Lower lobe of right lung (tissue), 2 donors: ENCODE data around the gene DTNBP1. TPM values are rescaled to one million over a fixed set of nuclear protein-coding genes. Genes with fewer than 3 reads are reported as not detected.

Source experiments
- ATAC-seq, 2 donors: fragments of 200-7000 bp; cut with Tn5 transposase; one replicate each; pipeline ENCODE4 v1.9.1; 2020 to 2022; ENCODE audit warnings: mild to moderate bottlenecking in 2 of 2, moderate library complexity in 2 of 2
- DNase-seq: peaks from one replicate; pipeline ENCODE4 v3.0.0-alpha.2; 2020
- H3K27ac ChIP-seq: fragments of 200-600 bp; one replicate; pipeline ENCODE4 v1.8.0; 2022
- H3K27me3 ChIP-seq: fragments of 200-600 bp; one replicate; pipeline ENCODE4 v1.8.0; 2022; ENCODE audit warnings: low read depth
- H3K36me3 ChIP-seq: fragments of 200-600 bp; one replicate; pipeline ENCODE4 v1.8.0; 2022; ENCODE audit warnings: mild to moderate bottlenecking
- H3K4me1 ChIP-seq: fragments of 200-600 bp; one replicate; pipeline ENCODE4 v1.8.0; 2022
- H3K4me3 ChIP-seq: fragments of 200-600 bp; one replicate; pipeline ENCODE4 v1.8.0; 2022; ENCODE audit warnings: mild to moderate bottlenecking
- H3K9me3 ChIP-seq: fragments of 200-600 bp; one replicate; pipeline ENCODE4 v1.8.0; 2022
- intact Hi-C: fragments of 100-400 bp; cut with DNase I; formaldehyde crosslinking; loops from one replicate; pipeline ENCODE4 v1.11.0; 2022
- total RNA-seq: library from RNA; stranded (reverse); fragmentation: NEBNext Ultra II Directional; extraction: Animal tissue kit (Norgen Biotek cat#: 25700); gene quantifications from one replicate; pipeline ENCODE4 v1.2.1, GENCODE V29; 2021
- TF ChIP-seq, protein P1 (sequence below): fragments of 200-600 bp; IDR thresholded peaks from one replicate; pipeline ENCODE4 v1.8.0; 2022; ENCODE audit warnings: antibody characterized with exemption, mild to moderate bottlenecking
- donor health status: DM: no; HTN: yes; CAD: no; lungs with severe emphysema.

DTNBP1 gene
- total RNA-seq, 1 donor from 2014 or later = 25.9 TPM

DNA sequence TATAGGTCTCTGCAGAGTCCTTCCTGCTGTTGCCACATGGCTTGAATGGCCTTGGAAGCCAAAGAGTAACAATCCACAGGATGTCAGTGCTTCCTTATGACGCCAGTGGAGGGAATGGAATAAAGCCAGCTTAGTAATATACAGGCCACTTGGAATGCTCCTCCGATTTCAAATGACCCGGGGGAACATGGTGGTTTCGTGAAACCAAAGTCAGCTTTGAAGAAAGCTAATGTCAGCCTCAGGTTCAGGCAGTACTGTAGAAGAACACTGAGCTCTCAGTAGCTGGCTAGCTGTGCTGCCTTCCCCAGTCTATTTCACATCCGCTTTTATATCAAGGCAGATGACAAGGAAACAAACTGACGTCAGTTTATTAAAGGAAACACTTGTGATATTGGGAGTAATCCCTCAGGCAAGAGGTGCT lies 189.1 kb downstream of the DTNBP1 start:
- Histone ChIP-seq H3K4me1 (peaks cover 26% of the 10 kb centered on the region), H3K36me3 (peaks cover 15% of the 10 kb centered on the region), H3K4me3 (no peak overlapping the region), H3K9me3 (no peaks in the 10 kb centered on the region), H3K27me3 (no peaks in the 10 kb centered on the region), H3K27ac (peak overlapping the region; percentile 2)
- TF ChIP-seq, protein P1, sequence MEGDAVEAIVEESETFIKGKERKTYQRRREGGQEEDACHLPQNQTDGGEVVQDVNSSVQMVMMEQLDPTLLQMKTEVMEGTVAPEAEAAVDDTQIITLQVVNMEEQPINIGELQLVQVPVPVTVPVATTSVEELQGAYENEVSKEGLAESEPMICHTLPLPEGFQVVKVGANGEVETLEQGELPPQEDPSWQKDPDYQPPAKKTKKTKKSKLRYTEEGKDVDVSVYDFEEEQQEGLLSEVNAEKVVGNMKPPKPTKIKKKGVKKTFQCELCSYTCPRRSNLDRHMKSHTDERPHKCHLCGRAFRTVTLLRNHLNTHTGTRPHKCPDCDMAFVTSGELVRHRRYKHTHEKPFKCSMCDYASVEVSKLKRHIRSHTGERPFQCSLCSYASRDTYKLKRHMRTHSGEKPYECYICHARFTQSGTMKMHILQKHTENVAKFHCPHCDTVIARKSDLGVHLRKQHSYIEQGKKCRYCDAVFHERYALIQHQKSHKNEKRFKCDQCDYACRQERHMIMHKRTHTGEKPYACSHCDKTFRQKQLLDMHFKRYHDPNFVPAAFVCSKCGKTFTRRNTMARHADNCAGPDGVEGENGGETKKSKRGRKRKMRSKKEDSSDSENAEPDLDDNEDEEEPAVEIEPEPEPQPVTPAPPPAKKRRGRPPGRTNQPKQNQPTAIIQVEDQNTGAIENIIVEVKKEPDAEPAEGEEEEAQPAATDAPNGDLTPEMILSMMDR = no peak
- intact Hi-C loops = no loop called here
- DNase-seq (no peak), ATAC-seq (peak; percentile 41 to 63)

DNA sequence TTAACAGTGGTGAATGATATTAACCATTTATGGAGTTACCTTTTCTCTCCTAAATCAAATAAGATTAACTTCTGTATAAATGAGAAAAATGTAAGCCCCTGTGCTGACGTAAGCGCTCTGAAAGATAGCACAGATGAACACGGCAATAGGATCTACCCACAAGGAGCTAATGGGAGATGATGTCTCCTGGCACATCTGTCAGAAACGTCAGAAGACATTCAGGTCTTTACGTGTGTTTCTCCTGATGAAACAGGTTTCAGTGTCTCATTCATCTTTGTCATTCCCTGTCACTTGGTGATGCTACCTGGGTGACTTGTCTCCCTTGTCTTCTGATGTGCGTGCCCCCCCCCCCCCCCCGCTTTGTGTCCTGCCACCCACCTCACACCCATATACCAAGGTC lies 189.7 kb downstream of the DTNBP1 start:
- no peaks in the 10 kb centered on the region for H3K9me3 ChIP-seq
- no peaks in the 10 kb centered on the region for H3K27me3 ChIP-seq
- ATAC-seq (no peak), DNase-seq (no peak)
- H3K36me3 ChIP-seq = peaks cover 19% of the 10 kb centered on the region
- no peak overlapping the region for H3K4me3 ChIP-seq
- intact Hi-C loops = no loop called here
- TF ChIP-seq, protein P1 = no peak
- peaks cover 26% of the 10 kb centered on the region for H3K4me1 ChIP-seq
- H3K27ac ChIP-seq = peak overlapping the region; percentile 9
